OCI-LY3 (cell line): ENCODE results near the gene LETM1.

Experiments used
- CTCF ChIP-seq: fragments of 200-600, 300-600 bp; sonication (generic); IDR thresholded peaks from 2 replicates; pipeline ENCODE4 v1.5.1; 2014; ENCODE audit warnings: antibody characterized with exemption, low read length, low read depth
- EZH2phosphoT487 ChIP-seq: fragments of 200-600 bp; shearing (Covaris generic); IDR thresholded peaks from 2 replicates; pipeline ENCODE4 v1.6.1; 2018; ENCODE audit warnings: antibody characterized with exemption, mixed run types, low read depth

- no peak for TF ChIP-seq EZH2phosphoT487
- no peak for TF ChIP-seq CTCF
Measured at GRCh38 chr4:1770245-1770644, 85.7 kb downstream of the LETM1 start.
